Measurements from ENCODE around the gene EIF2D.

The EIF2D gene

DNA sequence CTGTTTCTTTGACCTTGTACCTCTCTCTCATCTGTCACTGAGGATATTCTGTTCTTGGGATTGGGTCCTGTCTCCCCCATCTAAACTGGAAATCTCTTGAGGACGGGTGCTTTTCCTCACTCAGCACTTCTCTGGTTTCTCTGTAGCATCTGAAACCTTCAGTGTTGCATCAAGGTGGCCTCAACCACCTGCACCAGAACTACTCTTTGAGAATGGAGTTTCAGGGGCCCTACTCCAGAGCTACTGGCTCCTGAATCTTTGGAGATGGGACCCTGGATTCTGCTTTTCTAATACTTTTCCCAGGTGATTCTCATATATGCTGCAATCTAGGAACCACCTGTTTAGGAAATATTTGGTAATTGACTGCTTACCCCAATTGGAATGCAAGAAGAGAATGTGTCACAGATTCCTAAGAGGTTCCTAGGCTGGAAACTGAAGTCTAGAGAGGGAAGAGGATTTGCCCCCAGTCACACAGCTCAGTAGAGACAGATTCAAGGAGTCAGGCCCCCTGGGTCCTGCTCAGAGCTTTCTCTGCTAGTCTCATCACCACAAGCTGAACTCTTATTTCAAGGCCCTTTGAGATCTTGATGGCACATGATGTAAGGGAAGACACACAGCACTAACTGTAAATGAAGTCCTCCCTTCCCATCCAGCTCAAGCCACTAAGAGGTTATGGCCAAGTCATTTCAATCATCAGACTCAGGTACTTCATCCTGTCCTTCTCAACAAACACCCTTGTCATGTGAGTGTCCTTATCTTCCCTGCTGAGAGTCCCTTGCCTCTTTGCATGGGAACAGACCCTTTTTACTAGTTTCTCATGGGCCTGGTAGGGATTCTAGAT is 48.7 kb downstream of the EIF2D start:
- TF ChIP-seq EGR1 (IDR thresholded peaks at IDR 0.05) (no peak), TCF12 (IDR thresholded peaks at IDR 0.05; ENCODE audit: low read depth) (no peak), TEAD4 (IDR thresholded peaks at IDR 0.05) (no peak)

DNA sequence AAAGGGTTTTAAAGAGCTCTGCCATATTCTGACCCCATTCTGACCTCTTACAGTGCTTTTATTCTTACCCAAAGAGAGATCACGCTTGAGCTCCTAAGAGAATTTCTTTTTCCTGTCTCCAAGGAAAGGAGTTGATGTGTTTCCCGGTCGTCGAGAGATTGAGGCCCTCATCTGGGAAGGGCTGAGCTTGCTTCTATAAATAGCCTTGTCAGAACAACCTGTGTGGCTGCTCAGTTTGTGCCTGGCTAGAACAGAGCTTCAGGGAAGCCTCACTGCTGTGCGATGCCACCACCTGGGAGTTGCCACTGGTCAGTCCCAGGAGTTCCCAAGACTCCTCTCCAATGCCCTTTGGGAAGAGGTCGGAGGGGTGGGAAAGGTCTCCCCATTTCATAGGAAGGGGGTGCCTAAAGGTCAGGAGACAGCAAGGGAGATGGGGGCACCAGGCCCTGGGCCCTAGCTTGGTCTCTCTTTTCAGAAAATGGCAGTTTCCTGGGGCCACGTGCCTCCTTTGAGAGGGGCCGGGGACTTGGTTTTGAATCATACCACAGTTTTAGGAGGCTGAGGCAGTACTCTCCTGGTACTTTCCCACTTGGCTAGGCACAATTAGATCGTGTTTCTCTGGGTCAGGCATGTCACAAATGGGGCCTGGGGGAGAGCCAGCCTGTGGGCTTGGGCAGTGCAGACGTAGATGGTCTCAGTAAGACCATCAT is 52.1 kb downstream of the EIF2D start:
- TF ChIP-seq EGR1 (IDR thresholded peaks at IDR 0.05) (no peak), ZBTB7A (IDR thresholded peaks at IDR 0.05; ENCODE audit: low read depth) (no peak), RAD21 (IDR thresholded peaks at IDR 0.05; ENCODE audit: low read depth) (no peak), YY1 (IDR thresholded peaks at IDR 0.05; ENCODE audit: low read depth) (no peak), NFIC (IDR thresholded peaks at IDR 0.05) (no peak), CEBPB (IDR thresholded peaks at IDR 0.05) (no peak)
- TF ChIP-seq, protein P1, sequence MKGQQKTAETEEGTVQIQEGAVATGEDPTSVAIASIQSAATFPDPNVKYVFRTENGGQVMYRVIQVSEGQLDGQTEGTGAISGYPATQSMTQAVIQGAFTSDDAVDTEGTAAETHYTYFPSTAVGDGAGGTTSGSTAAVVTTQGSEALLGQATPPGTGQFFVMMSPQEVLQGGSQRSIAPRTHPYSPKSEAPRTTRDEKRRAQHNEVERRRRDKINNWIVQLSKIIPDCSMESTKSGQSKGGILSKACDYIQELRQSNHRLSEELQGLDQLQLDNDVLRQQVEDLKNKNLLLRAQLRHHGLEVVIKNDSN (IDR thresholded peaks at IDR 0.05), result no peak
- TF ChIP-seq, protein P2, sequence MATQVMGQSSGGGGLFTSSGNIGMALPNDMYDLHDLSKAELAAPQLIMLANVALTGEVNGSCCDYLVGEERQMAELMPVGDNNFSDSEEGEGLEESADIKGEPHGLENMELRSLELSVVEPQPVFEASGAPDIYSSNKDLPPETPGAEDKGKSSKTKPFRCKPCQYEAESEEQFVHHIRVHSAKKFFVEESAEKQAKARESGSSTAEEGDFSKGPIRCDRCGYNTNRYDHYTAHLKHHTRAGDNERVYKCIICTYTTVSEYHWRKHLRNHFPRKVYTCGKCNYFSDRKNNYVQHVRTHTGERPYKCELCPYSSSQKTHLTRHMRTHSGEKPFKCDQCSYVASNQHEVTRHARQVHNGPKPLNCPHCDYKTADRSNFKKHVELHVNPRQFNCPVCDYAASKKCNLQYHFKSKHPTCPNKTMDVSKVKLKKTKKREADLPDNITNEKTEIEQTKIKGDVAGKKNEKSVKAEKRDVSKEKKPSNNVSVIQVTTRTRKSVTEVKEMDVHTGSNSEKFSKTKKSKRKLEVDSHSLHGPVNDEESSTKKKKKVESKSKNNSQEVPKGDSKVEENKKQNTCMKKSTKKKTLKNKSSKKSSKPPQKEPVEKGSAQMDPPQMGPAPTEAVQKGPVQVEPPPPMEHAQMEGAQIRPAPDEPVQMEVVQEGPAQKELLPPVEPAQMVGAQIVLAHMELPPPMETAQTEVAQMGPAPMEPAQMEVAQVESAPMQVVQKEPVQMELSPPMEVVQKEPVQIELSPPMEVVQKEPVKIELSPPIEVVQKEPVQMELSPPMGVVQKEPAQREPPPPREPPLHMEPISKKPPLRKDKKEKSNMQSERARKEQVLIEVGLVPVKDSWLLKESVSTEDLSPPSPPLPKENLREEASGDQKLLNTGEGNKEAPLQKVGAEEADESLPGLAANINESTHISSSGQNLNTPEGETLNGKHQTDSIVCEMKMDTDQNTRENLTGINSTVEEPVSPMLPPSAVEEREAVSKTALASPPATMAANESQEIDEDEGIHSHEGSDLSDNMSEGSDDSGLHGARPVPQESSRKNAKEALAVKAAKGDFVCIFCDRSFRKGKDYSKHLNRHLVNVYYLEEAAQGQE (IDR thresholded peaks at IDR 0.05; ENCODE audit: low read depth), result no peak

DNA sequence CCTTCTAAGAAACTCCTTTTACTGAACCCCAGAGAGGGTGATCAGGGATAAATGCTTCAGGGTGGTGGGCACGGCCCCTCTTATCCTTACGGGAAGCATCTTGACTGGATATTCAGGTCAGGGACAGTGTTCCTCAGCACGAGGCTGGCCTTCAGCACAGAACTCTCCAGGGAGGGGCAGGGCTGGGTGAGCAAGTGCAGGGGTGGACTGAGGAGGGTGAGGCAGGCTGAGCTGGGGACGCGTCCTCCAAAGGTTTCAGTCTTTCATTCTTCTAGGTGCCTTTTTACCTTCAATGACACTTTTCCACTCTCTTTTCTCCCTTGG is 52.6 kb downstream of the EIF2D start:
- TF ChIP-seq TAF1 (IDR thresholded peaks at IDR 0.05; ENCODE audit: low read depth) (no peak), CEBPB (IDR thresholded peaks at IDR 0.05) (no peak), TEAD4 (IDR thresholded peaks at IDR 0.05) (no peak), ZBTB7A (IDR thresholded peaks at IDR 0.05; ENCODE audit: low read depth) (no peak), NFIC (IDR thresholded peaks at IDR 0.05) (no peak), YY1 (IDR thresholded peaks at IDR 0.05; ENCODE audit: low read depth) (no peak), EP300 (IDR thresholded peaks at IDR 0.05; ENCODE audit: borderline replicate concordance) (no peak), FOXM1 (IDR thresholded peaks at IDR 0.05; ENCODE audit: borderline replicate concordance, low read depth) (no peak), RAD21 (IDR thresholded peaks at IDR 0.05; ENCODE audit: low read depth) (no peak), TCF12 (IDR thresholded peaks at IDR 0.05; ENCODE audit: low read depth) (no peak), EGR1 (IDR thresholded peaks at IDR 0.05) (no peak), CREB1 (IDR thresholded peaks at IDR 0.05; ENCODE audit: low read depth) (no peak)
- TF ChIP-seq, protein P3, sequence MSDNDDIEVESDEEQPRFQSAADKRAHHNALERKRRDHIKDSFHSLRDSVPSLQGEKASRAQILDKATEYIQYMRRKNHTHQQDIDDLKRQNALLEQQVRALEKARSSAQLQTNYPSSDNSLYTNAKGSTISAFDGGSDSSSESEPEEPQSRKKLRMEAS (IDR thresholded peaks at IDR 0.05), result no peak
- TF ChIP-seq, protein P2 (IDR thresholded peaks at IDR 0.05; ENCODE audit: low read depth), result no peak
- TF ChIP-seq, protein P1 (IDR thresholded peaks at IDR 0.05), result no peak

DNA sequence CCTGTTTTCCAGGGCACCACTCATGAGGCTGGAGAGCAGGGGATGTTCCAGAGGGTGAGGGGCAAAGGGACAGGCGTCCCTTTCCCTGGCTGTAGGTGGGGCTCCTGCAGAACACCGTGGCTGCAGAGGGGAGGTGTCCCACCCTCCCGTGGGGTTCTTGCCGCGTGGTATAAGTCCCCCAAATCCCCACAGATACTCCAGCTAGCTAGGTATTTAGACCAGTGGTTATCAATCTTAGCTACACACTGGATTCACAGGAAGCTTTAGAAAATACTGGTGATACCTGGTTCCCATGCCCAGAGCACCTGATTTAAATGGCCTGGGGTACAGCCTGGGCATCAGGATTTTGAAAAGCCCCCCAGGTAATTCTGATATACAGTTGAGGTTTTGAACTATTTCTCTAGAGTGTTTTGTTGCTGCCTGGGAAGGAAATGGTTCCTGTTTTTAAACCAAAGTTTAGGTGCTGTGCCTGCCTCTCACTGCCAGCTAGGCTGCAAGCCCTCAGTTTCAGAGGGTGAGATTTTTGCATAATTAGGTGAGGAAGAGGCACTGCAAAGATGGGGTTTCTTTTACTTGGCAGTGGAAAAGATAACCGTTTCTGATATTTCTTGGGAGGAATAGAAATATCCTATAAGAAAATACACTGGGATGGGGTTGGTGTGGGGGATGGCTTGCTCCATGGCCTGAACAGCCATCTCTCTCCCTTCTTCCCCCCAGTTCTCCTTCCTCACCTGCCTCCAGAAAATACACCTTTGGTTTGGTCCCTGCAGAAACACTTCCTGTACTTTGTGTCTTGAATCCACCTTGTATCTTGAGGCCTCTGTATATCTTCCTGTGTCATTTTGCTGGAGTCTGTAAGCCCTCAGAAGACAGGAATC is 53.2 kb downstream of the EIF2D start:
- TF ChIP-seq TEAD4 (IDR thresholded peaks at IDR 0.05), result no peak
- TF ChIP-seq, protein P1 (IDR thresholded peaks at IDR 0.05), result no peak
- no peak for TF ChIP-seq ZBTB7A (IDR thresholded peaks at IDR 0.05; ENCODE audit: low read depth)
- TF ChIP-seq EGR1 (IDR thresholded peaks at IDR 0.05), result no peak
- no peak for TF ChIP-seq EP300 (IDR thresholded peaks at IDR 0.05; ENCODE audit: borderline replicate concordance)
- TF ChIP-seq CREB1 (IDR thresholded peaks at IDR 0.05; ENCODE audit: low read depth), result no peak
- TF ChIP-seq, protein P3 (IDR thresholded peaks at IDR 0.05), result no peak
- TF ChIP-seq, protein P2 (IDR thresholded peaks at IDR 0.05; ENCODE audit: low read depth), result no peak
- no peak for TF ChIP-seq TCF12 (IDR thresholded peaks at IDR 0.05; ENCODE audit: low read depth)
- TF ChIP-seq NFIC (IDR thresholded peaks at IDR 0.05), result no peak
- TF ChIP-seq YY1 (IDR thresholded peaks at IDR 0.05; ENCODE audit: low read depth), result no peak
- no peak for TF ChIP-seq TAF1 (IDR thresholded peaks at IDR 0.05; ENCODE audit: low read depth)
- TF ChIP-seq FOXM1 (IDR thresholded peaks at IDR 0.05; ENCODE audit: borderline replicate concordance, low read depth), result no peak
- no peak for TF ChIP-seq CEBPB (IDR thresholded peaks at IDR 0.05)
- TF ChIP-seq RAD21 (IDR thresholded peaks at IDR 0.05; ENCODE audit: low read depth), result no peak
